HL-60/S4 treated with phorbol 12-myristate 13-acetate at 8.2 ng/mL for 4 days and 3 days (cell line): ENCODE data around the gene AKR7A3.
"Not testable (repeated sequence)": the region's sequence is repeated elsewhere in the genome, so short reads cannot be mapped to it uniquely, and the experiment has no call there.

ENCODE experiments used
- in situ Hi-C: fragments of 300-500 bp; cut with MboI; formaldehyde crosslinking; loops from 2 replicates; pipeline ENCODE4 v1.15.0; 2022; ENCODE audit warnings: low sequenced_read_pairs

The AKR7A3 gene

DNA sequence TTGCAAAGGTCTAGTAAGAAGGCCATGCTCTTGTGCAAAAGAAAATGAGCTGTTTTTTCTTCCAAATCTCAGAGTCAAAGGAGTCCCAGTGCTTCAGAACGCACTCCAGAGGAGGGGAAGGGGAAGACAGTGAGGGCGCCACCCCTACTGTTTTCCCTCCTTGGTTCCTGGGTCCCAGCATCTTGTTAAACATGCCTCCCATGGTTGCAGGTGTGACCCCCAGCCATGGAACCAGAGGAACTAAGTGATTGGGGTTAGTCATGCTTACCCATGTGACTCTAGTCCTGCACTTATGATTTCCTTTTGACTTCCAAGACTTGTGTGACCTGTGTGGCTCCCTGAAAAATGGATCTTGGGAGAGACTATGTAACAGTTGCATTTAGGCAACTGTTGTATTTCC lies 6.1 kb upstream of the AKR7A3 start:
- in situ Hi-C loops: no loop called here

DNA sequence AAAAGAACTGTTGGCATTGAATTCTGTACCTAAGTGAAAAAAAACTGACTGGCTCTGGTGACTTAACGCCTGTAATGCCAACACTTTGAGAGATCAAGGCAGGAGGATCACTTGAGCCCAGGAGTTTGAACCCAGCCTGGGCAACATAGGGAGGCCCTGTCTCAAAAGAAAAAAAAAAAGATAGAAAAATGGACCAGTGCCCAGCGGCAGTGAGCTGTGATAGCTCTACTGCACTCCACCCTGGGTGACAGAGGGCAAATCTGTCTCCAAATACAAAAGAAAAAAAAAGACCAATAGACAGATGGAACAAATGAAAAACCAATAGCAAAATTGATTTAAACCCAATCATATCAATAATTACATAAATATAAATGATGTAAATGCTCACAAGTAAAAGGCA lies 674 bp upstream of the AKR7A3 start:
- in situ Hi-C loops: no loop called here

DNA sequence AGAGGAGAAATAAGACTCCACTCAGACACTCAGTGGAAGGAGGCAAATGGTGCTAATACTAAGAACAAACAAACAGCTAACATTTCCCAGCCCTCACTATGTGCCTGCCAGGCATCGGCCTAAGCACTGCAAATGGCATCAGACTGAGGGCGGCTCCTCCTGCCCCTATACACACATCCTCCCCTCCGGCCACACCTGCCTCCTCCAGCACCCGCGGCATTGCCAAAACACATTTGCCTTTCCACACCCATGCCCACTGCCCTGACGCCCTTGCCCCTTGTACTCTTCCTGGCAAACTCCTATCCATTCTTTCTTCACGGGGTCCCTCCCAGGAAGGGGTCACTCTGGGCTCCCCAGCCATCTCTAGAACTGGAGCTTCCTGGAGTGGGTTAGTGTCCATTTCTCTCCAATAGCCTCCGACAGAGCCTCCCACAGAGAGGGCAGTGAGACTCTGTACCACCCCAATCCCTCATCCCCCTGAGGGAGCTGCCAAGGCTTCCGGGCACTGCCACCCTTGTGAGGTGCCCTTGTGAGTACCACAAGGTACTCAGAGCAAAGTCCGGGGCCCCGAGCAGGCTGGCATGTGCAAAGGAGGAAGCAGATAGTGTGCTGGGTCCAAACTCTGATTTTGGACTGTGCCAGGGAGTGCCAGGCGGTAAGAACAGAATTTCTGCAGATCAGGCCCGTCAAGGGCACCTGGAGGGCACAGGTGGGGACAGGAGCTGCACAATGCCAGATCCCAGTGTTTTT lies 959 bp downstream of the AKR7A3 start:
- in situ Hi-C loops: no loop called here

DNA sequence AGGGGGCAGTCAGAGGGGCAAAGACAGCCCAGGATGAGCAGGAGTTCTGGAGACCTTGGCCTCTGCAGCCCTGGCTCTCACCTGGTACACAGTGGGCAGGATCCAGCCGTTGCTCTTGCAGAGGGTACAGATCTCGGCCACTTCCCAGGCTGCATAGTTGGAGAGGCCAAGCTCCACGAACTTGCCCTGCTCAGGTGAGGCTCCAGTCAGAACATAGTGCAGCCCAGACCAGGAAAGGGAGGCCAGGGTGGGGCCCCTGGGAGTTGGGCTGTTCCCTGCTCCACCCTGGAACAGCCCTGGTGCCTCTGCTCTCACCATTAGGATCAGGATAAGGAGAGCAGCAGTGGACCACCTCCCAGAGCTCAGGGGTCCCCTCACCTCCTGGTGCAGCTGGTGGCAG lies 2.8 kb downstream of the AKR7A3 start:
- in situ Hi-C loops: not testable (repeated sequence)

DNA sequence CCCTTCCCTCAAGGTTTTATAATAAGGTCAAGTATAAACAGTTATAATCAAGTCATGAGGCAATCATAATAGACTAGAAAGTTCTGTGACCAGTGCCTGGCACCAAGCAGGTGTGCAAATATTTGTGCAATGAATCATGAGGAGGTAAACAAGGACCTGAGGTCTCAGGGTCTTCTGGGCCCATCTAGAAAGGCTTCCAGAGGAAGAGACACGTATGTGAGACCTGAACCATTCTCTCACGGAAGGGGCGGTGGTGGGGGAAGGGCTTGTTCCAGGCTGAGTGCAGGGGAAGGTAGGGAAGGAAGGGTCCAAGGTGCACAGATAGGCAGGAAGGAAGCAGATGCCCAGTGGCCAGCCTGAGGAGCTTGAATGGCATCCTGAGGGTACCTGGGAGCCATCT lies 3.2 kb downstream of the AKR7A3 start:
- in situ Hi-C loops: not testable (repeated sequence)

DNA sequence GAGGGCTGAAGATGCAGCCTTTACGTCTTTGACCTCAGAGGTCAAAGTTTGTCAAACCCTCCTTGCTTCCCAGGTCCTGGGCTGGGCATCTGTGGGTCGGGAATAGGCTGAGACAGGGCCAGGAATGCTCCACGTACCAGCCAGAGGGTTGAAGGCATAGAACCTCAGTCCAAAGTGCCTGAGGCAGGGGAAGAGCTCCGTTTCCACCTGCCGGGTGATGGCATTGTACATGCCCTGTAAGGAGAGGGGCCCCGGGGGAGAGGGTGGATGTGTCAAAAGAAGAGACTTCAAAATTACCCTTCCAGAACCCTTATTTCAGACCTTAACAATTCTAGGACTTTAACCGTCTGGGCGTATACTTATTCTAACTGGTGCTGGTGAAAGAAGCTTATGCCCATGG lies 3.7 kb downstream of the AKR7A3 start:
- in situ Hi-C loops: no loop called here

DNA sequence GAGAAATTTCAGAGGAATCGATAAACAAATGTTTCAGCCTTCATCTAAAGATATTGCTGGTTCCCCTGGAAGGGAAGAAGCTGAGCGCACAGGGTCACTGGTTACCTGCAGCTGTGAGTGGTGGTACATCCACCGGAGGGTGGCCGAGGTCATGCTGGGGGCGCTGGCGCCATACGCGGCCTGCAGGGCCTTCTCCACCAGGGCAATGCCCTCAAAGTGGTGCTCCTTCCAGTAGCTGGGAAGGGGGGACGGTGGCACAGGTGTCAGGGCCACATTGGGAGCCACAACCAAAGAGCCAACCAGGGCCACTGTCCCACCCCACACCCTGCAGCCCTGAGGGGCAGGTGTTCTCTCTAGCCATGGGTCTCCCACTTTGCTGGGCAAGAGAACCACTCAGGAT lies 4.7 kb downstream of the AKR7A3 start:
- in situ Hi-C loops: no loop called here

DNA sequence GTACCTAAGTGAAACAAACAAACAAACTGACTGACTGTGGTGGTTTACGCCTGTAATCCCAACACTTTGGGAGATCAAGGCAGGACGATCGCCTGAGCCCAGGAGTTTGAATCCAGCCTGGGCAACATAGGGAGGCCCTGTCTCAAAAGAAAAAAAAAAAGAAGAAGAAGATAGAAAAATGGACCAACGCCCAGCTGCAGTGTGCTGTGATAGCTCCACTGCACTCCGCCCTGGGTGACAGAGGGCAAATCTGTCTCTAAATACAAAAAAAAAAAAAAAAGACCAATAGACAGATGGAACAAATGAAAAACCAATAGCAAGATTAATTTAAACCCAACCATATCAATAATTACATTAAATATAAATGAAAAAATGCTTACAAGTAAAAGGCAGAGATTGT lies 13.9 kb downstream of the AKR7A3 start:
- in situ Hi-C loops: no loop called here

DNA sequence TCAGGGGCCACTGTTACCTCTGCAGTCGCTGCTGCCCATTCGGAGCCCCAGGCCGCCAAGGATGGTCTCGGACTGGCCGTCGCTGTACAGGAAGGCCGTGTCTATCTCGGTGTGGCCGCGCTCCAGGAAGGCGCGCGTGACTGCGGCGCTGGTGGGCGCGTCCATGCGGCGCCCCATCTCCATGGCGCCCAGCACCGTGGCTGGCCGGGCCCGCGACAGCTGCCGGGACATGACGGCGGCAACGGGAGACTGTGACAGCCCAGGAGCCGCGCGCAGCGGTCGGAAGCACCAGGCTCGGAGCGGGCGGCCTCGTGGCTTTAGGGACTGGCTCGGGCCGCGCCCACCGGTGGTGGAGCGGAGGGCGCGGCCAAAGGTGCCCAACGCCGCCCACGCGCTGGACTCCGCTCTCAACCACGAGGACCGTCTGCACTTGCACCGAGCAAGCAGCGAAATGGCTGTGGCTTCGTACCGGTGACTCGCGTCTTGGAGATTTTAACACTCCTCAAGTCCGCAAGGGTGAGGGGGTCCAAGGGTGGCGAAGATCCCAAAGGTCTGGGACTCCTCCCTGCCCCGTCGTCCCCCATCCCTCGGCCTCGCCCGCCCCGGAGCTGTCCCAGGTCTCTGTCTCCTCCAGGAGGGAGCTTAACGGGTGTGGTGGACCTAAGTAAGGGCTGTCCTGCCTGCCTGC lies 14.6 kb downstream of the AKR7A3 start:
- in situ Hi-C loops: not testable (repeated sequence)

DNA sequence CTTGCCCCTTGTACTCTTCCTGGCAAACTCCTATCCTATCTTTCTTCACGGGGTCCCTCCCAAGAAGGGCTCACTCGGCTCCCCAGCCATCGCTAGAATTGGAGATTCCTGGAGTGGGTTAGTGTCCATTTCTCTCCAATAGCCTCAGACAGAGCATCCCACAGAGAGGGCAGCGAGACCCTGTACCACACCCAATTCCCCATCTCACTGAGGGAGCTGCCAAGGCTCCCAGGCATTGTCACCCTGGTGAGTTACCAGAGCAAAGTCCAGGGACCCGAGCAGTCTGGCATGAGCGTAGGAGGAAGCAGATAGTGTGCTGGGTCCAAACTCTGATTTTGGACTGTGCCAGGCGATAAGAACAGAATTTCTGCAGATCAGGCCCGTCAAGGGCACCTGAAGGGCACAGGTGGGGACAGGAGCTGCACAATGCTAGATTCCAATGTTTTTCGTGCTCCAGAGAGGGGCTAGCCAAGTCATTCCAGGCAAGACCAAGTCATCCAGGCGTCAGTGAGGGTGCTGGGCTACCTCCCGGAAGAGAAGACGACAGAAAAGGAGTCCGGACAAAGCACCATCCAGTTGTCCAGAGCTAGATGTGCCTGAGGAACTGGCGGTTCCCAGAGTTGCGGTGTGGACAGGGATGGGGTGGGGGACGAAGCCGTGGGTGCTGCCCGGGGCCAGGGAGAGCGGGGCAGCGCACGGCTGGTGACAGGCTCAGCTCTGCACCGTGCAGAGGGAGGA lies 15.3 kb downstream of the AKR7A3 start:
- in situ Hi-C loops: no loop called here

DNA sequence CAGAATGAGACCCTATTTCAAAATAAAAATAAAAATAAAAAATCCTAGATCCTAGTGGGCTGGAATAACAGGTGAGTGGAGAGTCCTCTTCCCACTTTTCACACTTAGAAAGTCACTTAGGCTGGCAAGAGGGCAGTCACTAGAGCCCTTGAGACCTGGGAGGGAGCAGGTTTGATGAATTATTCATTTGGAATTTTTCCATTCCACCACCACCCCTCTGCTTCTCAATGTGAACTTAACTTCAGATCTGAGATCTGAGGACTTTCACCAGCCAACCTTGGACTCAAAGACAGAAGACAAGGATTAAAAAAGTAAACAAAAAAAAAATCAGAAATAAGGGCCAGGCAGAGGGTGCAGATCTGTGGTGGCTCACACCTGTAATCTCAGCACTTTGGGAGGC lies 16.5 kb downstream of the AKR7A3 start:
- in situ Hi-C loops: no loop called here

DNA sequence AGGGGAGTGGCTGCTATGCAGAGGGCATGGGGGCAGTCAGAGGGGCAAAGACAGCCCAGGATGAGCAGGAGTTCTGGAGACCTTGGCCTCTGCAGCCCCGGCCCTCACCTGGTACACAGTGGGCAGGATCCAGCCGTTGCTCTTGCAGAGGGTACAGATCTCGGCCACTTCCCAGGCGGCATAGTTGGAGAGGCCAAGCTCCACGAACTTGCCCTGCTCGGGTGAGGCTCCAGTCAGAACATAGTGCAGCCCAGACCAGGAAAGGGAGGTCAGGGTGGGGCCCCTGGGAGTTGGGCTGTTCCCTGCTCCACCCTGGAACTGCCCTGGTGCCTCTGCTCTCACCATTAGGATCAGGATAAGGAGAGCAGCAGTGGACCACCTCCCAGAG lies 18.2 kb downstream of the AKR7A3 start:
- in situ Hi-C loops: not testable (repeated sequence)

DNA sequence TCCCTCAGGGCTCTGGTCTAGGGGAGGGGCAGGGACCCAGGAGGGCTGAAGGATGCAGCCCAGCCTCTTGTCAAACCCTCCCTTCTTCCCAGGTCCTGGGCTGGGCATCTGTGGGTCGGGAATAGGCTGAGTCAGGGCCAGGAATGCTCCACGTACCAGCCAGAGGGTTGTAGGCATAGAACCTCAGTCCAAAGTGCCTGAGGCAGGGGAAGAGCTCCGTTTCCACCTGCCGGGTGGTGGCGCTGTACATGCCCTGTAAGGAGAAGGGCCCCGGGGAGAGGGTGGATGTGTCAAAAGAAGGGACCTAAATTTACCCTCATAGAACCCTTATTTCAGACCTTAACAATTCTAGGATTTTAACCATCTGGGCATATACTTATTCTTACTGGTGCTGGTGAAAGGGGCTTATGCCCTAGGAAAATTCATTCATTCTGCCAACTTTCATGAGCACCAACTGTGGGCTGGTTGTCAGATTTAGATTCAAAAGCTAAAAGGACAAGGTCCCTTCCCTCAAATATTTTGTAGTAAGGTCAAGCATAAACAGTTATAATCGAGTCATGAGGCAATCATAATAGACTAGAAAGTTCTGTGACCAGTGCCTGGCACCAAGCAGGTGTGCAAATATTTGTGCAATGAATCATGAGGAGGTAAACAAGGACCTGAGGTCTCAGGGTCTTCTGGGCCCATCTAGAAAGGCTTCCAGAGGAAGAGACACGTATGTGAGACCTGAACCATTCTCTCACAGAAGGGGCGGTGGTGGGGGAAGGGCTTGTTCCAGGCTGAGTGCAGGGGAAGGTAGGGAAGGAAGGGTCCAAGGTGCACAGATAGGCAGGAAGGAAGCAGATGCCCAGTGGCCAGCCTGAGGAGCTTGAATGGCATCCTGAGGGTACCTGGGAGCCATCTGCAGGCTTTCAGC lies 18.9 kb downstream of the AKR7A3 start:
- in situ Hi-C loops: not testable (repeated sequence)

DNA sequence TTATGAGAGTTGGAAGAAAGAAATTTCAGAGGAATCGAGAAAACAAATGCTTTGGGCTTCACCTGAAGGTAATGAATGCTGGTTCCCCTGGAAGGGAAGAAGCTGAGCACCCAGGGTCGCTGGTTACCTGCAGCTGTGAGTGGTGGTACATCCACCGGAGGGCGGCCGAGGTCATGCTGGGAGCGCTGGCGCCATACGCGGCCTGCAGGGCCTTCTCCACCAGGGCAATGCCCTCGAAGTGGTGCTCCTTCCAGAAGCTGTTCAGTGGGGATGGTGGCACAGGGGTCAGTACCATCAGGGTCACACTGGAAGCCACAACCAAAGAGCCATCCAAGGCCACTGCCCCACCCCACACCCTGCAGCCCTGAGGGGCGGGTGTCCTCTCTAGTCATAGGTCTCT lies 20.1 kb downstream of the AKR7A3 start:
- in situ Hi-C loops: no loop called here

DNA sequence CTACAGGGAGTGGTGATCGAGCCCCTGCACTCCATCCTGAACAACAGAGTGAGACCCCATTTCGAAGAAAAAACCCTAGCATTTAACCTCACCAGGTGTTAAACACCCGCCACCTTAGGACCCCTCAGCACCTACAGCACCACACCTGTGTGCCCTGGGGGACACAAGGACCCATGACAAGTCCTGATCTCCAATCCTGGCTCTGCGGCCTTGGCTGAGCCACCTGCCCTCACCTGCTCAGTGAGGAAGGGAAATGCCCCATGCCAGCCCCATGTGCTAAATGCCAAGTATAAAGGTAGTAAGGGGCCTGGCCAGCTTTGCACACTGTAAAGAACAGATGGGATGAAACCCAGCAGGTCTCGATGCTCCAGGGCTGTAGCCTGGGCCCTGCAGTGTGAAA lies 25.8 kb downstream of the AKR7A3 start:
- in situ Hi-C loops: no loop called here

DNA sequence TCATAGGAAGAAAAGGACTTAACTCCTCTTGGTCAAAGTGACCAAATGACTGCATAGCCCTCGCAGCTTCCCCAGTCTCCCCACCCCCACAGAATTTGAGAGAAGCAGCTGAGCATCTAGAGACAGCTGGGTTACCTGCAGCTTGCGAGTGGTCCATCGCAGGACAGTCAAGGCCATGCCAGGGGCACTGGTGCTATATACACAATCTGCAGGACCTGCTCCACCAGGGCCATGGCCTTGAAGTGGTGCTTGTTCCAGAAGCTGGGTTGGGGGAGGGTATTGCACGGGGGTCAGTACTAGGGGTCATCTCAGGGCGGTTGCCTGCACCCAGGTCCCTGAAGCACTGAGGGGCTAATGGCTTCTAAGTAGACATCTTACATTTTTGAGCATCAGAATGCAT lies 26.5 kb downstream of the AKR7A3 start:
- in situ Hi-C loops: no loop called here

DNA sequence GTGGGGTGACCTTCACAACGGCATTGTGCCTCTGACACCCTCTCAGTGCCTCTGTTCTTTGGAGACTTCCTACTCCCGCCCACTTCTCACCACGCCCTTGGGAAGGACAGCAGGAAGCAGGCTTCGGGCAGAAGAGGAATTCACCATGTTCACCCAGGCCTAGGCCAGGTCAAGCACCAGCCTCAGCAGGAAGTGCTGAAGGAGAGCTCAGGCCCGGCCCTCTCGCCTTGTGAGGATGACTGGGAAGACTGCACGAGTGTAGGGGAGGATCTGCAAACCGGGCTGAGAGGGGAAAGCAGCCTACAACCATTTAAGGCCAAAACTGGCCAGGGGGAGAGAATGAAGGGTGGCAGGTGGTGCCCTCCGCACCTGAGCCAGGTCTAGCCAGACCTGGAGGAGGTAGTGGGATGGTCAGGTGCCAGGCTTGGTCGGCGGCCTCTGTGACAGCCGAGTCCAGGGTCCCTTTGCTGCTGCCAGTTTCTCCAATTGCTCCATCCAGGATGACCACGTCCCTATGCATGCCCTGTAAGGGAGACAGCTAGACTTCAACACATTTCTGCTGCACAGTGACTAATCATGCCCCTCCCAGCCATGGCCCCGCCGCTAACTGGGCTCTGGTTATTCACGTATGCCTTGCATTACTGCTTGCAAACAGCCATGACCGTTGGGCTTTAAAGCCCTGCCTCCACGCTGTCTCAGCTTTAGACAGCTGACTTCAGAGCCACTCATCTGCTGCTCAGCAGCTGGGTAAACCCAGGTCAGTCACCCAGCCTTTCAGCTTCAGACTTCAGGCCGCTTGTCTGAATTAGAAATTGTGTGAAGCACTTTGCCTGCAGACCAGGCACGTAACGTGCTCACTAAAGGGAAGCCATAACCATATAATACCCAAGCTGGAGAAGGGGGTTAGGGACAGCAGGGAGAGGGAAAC lies 28.1 kb downstream of the AKR7A3 start:
- in situ Hi-C loops: no loop called here

DNA sequence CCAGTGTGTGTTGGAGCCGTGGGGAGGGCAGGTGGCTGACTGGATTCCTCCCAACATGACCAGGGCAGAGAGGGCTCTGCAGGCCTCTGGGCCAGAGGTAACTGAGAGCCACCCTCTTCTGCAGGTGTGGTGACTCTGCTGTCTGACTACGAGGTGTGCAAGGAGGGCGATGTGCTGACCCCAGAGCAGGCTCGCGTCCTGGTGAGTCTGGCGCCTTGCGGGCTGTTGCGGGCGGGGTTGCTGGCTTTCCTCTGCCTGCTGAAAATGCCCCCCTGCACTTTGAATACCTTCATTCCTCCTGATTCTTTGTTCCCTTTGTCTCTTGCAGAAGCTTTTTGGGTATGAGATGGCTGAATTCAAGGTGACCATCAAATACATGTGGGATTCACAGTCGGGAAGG lies 30.2 kb downstream of the AKR7A3 start:
- in situ Hi-C loops: no loop called here

DNA sequence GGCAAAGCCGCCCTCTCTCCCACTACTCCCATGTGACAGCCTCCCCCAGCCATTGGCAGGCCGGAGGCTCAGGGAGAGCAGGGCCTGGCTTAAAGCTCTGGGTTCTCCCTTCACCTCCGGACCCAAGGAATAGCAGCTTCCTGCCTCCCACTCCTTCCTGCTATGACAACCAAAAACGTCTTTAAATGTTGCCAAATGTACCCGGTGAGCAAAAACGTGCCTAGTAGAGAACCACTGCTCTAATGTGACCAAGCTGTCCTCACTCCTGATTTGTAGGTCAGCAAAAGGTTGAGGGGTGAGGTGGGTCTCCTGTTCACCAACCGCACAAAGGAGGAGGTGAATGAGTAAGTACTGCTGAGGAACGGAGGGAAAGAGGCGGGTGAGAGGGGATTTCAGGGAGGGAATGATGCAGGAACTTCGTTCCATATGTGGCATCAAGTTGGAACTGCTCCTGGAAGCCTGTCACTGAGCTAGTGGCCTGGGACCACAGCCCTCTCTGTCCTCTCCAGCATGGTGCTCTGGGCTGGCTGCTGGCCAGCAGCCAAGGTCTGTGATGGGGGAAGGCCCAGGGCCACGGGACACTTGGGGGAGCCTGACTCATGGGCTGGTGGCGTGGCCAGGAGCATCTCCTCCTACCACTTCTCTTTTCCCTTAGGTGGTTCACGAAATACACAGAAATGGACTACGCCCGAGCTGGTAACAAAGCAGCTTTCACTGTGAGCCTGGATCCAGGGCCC lies 31.2 kb downstream of the AKR7A3 start:
- in situ Hi-C loops: no loop called here
